Neural cell (in vitro differentiated cells): Measurements from ENCODE around the gene RTTN. TPM values are rescaled to one million over a fixed set of nuclear protein-coding genes. Genes with fewer than 3 reads are reported as not detected.
"Not testable (repeated sequence)": the region's sequence is repeated elsewhere in the genome, so short reads cannot be mapped to it uniquely, and the experiment has no call there.

Experiments
- H2AFZ ChIP-seq: fragments of 200-600, 300-800 bp; sonication (generic), shearing (Covaris generic); 2 replicates; pipeline ENCODE4 v1.6.0; 2014; ENCODE audit warnings: low read depth, mild to moderate bottlenecking, antibody characterized with exemption, low read length, moderate library complexity
- H3F3A ChIP-seq: fragments of 200-600 bp; shearing (Covaris generic); 2 replicates; pipeline ENCODE4 v1.6.1; 2016; ENCODE audit warnings: mild to moderate bottlenecking, moderate library complexity, mixed read lengths, antibody characterized with exemption, low read length; ENCODE audit not compliant: insufficient read depth, poor library complexity, severe bottlenecking
- H3K27ac ChIP-seq: fragments of 200-600, 300-800 bp; sonication (generic), shearing (Covaris generic); 2 replicates; pipeline ENCODE4 v1.5.1; 2014; ENCODE audit warnings: mild to moderate bottlenecking, low read length, moderate library complexity
- H3K27me3 ChIP-seq: fragments of 300-800, 200-600 bp; sonication (generic), shearing (Covaris generic); 2 replicates; pipeline ENCODE4 v1.6.0; 2014; ENCODE audit warnings: mild to moderate bottlenecking, low read depth, low read length, moderate library complexity; ENCODE audit not compliant: insufficient read depth
- H3K36me3 ChIP-seq: fragments of 300-800, 200-600 bp; sonication (generic), shearing (Covaris generic); 2 replicates; pipeline ENCODE4 v1.5.1; 2014; ENCODE audit warnings: mild to moderate bottlenecking, antibody characterized with exemption, low read length, moderate library complexity; ENCODE audit not compliant: insufficient read depth
- H3K4me2 ChIP-seq: fragments of 300-800, 200-600 bp; sonication (generic), shearing (Covaris generic); 2 replicates; pipeline ENCODE4 v1.6.0; 2014; ENCODE audit warnings: mild to moderate bottlenecking, low read length
- H3K4me3 ChIP-seq: fragments of 300-800, 200-600 bp; sonication (generic), shearing (Covaris generic); 2 replicates; pipeline ENCODE4 v1.5.1; 2014; ENCODE audit warnings: mild to moderate bottlenecking, low read length, moderate library complexity
- H3K79me2 ChIP-seq: fragments of 200-600 bp; shearing (Covaris generic); replicated peaks from 2 replicates; pipeline ENCODE4 v1.6.0; 2014; ENCODE audit warnings: mild to moderate bottlenecking, low read length, moderate library complexity; ENCODE audit not compliant: insufficient read depth
- H3K9ac ChIP-seq: fragments of 300-800, 200-600 bp; sonication (generic), shearing (Covaris generic); 2 replicates; pipeline ENCODE4 v1.6.1; 2016; ENCODE audit warnings: mild to moderate bottlenecking, low read length, mixed read lengths
- H3K9me2 ChIP-seq: fragments of 200-600 bp; shearing (Covaris generic); 2 replicates; pipeline ENCODE4 v1.6.1; 2016; ENCODE audit warnings: mild to moderate bottlenecking, low read length, mixed read lengths; ENCODE audit not compliant: insufficient read depth
- H3K9me3 ChIP-seq: fragments of 200-600, 300-800 bp; sonication (generic), shearing (Covaris generic); 2 replicates; pipeline ENCODE4 v1.6.1; 2016; ENCODE audit warnings: mild to moderate bottlenecking, mixed run types, low read length, moderate library complexity, mixed read lengths
- H4K20me1 ChIP-seq: fragments of 200-600 bp; shearing (Covaris generic); 2 replicates; pipeline ENCODE4 v1.6.1; 2016; ENCODE audit warnings: mild to moderate bottlenecking, mixed run types; ENCODE audit not compliant: insufficient read depth
- CTCF ChIP-seq: fragments of 450-650 bp; IDR thresholded peaks from 2 replicates; pipeline ENCODE4 v1.5.1; 2014; ENCODE audit warnings: antibody characterized with exemption, mild to moderate bottlenecking, moderate library complexity; ENCODE audit not compliant: poor library complexity, severe bottlenecking
- EP300 ChIP-seq: fragments of 450-650 bp; conservative IDR thresholded peaks from 2 replicates; pipeline ENCODE4 v1.6.1; 2014; ENCODE audit warnings: antibody characterized with exemption, mild to moderate bottlenecking, moderate library complexity; ENCODE audit not compliant: poor library complexity, severe bottlenecking
- EZH2 ChIP-seq: fragments of 200-600, 300-800 bp; shearing (Covaris generic), sonication (generic); IDR thresholded peaks from 2 replicates; pipeline ENCODE4 v1.6.1; 2014; ENCODE audit warnings: antibody characterized with exemption, low read length, borderline replicate concordance, mild to moderate bottlenecking; ENCODE audit not compliant: insufficient read depth, poor library complexity, severe bottlenecking
- MXI1 ChIP-seq: fragments of 450-650 bp; conservative IDR thresholded peaks from 2 replicates; pipeline ENCODE4 v1.6.1; 2014; ENCODE audit warnings: antibody characterized with exemption, mild to moderate bottlenecking; ENCODE audit not compliant: poor library complexity, severe bottlenecking
- POLR2AphosphoS5 ChIP-seq: IDR thresholded peaks from 2 replicates; pipeline ENCODE4 v1.6.1; 2012
- RAD21 ChIP-seq: fragments of 450-650 bp; conservative IDR thresholded peaks from 2 replicates; pipeline ENCODE4 v1.6.1; 2014; ENCODE audit warnings: antibody characterized with exemption, mild to moderate bottlenecking, moderate library complexity
- SMC3 ChIP-seq: fragments of 450-650 bp; conservative IDR thresholded peaks from 2 replicates; pipeline ENCODE4 v1.6.1; 2014; ENCODE audit warnings: antibody characterized with exemption, mild to moderate bottlenecking, moderate library complexity; ENCODE audit not compliant: poor library complexity
- TAF1 ChIP-seq: IDR thresholded peaks from 2 replicates; pipeline ENCODE4 v1.6.1; 2012; ENCODE audit warnings: low read depth
- polyA plus RNA-seq: library from polyadenylated mRNA; depleted of rRNA; stranded (reverse); fragments of >200 nt; gene quantifications from 2 replicates; pipeline ENCODE4 v1.2.3, GENCODE V29; 2014
- TF ChIP-seq, protein P1 (sequence below): IDR thresholded peaks from 2 replicates; pipeline ENCODE4 v1.6.1; 2012; ENCODE audit warnings: borderline replicate concordance

The RTTN gene
- polyA plus RNA-seq, 1 donor from 2014 or later: 24.2 TPM

GRCh38 chr18:70243131-70243929 lies 37.8 kb upstream of the RTTN start:
- Histone ChIP-seq H3K4me3 (no peak overlapping the region), H3K9me3 (no peaks in the 10 kb centered on the region), H3K4me2 (no peak overlapping the region), H3K36me3 (no peaks in the 10 kb centered on the region), H3K9ac (no peak overlapping the region), H2AFZ (no peak overlapping the region), H3K9me2 (no peaks in the 10 kb centered on the region), H3K79me2 (no peaks in the 10 kb centered on the region), H3F3A (no peaks in the 10 kb centered on the region), H3K27me3 (no peaks in the 10 kb centered on the region), H3K27ac (no peak overlapping the region), H4K20me1 (no peaks in the 10 kb centered on the region)
- no peak for TF ChIP-seq SMC3

DNA sequence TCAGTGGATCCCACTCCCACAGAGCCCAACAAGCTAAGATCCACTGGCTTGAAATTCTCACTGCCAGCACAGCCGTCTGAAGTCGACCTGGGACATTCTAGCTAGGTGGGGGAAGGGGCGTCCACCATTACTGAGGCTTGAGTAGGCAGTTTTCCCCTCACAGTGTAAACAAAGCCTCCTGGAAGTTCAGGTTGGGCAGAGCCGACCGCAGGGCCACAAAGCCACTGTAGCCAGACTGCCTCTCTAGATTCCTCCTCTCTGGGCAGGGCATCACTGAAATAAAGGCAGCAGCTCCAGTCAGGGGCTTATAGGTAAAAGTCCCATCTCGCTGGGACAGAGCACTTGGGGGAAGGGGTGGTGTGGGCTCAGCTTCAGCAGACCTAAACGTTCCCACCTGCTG lies 31.4 kb upstream of the RTTN start:
- not testable (repeated sequence) for H3K27me3 ChIP-seq, H3K4me2 ChIP-seq, H3F3A ChIP-seq, H2AFZ ChIP-seq, H3K9me3 ChIP-seq, H3K4me3 ChIP-seq, H3K36me3 ChIP-seq, H4K20me1 ChIP-seq, H3K9me2 ChIP-seq, H3K79me2 ChIP-seq, H3K27ac ChIP-seq, H3K9ac ChIP-seq

DNA sequence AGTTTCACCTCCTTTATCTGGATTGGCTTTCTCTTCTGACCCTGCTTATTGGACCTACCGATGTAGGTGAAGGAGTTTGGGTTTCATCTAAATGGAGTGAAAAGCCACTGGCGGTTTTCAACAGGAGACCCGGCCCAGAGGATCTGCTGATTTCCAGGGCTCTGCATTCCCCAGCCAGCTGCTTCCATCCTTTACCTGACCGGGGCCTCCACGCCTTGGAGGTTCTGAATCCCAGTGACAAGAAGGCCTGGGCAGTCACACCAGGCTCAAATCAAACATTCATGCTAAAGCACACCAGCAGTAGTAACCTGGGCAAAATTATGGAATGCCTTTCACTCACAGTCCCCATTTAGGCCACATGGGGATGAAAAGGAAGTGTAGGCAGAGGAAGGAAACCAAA lies 30.0 kb upstream of the RTTN start:
- no peaks in the 10 kb centered on the region for H3K36me3 ChIP-seq
- no peak overlapping the region for H3K4me3 ChIP-seq
- H3K9me3 ChIP-seq: no peaks in the 10 kb centered on the region
- no peak overlapping the region for H2AFZ ChIP-seq
- H3F3A ChIP-seq: no peaks in the 10 kb centered on the region
- H3K9me2 ChIP-seq: no peaks in the 10 kb centered on the region
- H3K27ac ChIP-seq: no peak overlapping the region
- no peaks in the 10 kb centered on the region for H3K79me2 ChIP-seq
- no peak overlapping the region for H3K9ac ChIP-seq
- TF ChIP-seq SMC3 (no peak), POLR2AphosphoS5 (no peak), MXI1 (no peak), EP300 (no peak), RAD21 (no peak), EZH2 (no peak), TAF1 (no peak), CTCF (no peak)
- TF ChIP-seq, protein P1, sequence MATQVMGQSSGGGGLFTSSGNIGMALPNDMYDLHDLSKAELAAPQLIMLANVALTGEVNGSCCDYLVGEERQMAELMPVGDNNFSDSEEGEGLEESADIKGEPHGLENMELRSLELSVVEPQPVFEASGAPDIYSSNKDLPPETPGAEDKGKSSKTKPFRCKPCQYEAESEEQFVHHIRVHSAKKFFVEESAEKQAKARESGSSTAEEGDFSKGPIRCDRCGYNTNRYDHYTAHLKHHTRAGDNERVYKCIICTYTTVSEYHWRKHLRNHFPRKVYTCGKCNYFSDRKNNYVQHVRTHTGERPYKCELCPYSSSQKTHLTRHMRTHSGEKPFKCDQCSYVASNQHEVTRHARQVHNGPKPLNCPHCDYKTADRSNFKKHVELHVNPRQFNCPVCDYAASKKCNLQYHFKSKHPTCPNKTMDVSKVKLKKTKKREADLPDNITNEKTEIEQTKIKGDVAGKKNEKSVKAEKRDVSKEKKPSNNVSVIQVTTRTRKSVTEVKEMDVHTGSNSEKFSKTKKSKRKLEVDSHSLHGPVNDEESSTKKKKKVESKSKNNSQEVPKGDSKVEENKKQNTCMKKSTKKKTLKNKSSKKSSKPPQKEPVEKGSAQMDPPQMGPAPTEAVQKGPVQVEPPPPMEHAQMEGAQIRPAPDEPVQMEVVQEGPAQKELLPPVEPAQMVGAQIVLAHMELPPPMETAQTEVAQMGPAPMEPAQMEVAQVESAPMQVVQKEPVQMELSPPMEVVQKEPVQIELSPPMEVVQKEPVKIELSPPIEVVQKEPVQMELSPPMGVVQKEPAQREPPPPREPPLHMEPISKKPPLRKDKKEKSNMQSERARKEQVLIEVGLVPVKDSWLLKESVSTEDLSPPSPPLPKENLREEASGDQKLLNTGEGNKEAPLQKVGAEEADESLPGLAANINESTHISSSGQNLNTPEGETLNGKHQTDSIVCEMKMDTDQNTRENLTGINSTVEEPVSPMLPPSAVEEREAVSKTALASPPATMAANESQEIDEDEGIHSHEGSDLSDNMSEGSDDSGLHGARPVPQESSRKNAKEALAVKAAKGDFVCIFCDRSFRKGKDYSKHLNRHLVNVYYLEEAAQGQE: no peak
- H3K27me3 ChIP-seq: no peaks in the 10 kb centered on the region
- H4K20me1 ChIP-seq: no peaks in the 10 kb centered on the region
- no peak overlapping the region for H3K4me2 ChIP-seq
